Endothelial cell of umbilical vein (primary cell): Measurements from ENCODE around the gene SLC8A1. TPM values are rescaled to one million over a fixed set of nuclear protein-coding genes. Genes with fewer than 3 reads are reported as not detected.

Experiments
- BruUV-seq: library from RNA; stranded (reverse); fragments of 400-500 nt; replicated peaks from 2 replicates; lab custom pipeline; 2021; lab: Mats Ljungman, UMichigan
- CTCF ChIA-PET: fragments of 300-600, 350-600 bp; sonication (Branson Sonifier 250); formaldehyde crosslinking; loops from one replicate; lab custom pipeline; 2021; ENCODE audit warnings: antibody characterized with exemption, inconsistent platforms; lab: Charles Lee
- POLR2A ChIA-PET: fragments of 300-600, 350-600 bp; sonication (Branson Sonifier 250); formaldehyde crosslinking; loops from one replicate; lab custom pipeline; 2021; ENCODE audit warnings: antibody characterized with exemption, inconsistent platforms; lab: Charles Lee
- DNase-seq: peaks from one replicate; pipeline ENCODE4 v3.0.0-alpha.2; 2011; ENCODE audit warnings: low read depth, low spot score
- FAIRE-seq: peaks from 2 replicates; lab custom pipeline; 2011; peaks lifted over from hg19 to GRCh38; lab: Jason Lieb, UNC
- H2AFZ ChIP-seq: 2 replicates; pipeline ENCODE4 v1.6.0; 2012; ENCODE audit warnings: low read depth, low read length, control low read depth, inconsistent platforms
- H3K27ac ChIP-seq: 2 replicates; pipeline ENCODE4 v1.5.1; 2011; ENCODE audit warnings: low read depth, mild to moderate bottlenecking, control low read depth, low read length, moderate library complexity; ENCODE audit not compliant: insufficient read depth
- H3K27me3 ChIP-seq, 2 experiments: 2 replicates each; pipeline versions ENCODE4 v1.6.0 to v1.6.1; 2011; ENCODE audit warnings: low read length in 2 of 2, mixed read lengths in 1 of 2; ENCODE audit not compliant: control insufficient read depth in 2 of 2, insufficient read depth in 2 of 2
- H3K36me3 ChIP-seq, 2 experiments: 2 replicates in 1 of 2; 3 replicates in 1 of 2; pipeline ENCODE4 v1.5.1; 2011; ENCODE audit warnings: low read length in 2 of 2, mild to moderate bottlenecking in 1 of 2, moderate library complexity in 1 of 2; ENCODE audit not compliant: control insufficient read depth in 2 of 2, insufficient read depth in 2 of 2; ENCODE audit errors: extremely low read depth in 1 of 2
- H3K4me1 ChIP-seq: 3 replicates; pipeline ENCODE4 v1.5.1; 2011; ENCODE audit warnings: mild to moderate bottlenecking, low read length; ENCODE audit not compliant: control insufficient read depth, insufficient read depth; ENCODE audit errors: extremely low read depth
- H3K4me2 ChIP-seq: 2 replicates; pipeline ENCODE4 v1.6.1; 2011; ENCODE audit warnings: low read length, control low read depth, mixed read lengths; ENCODE audit not compliant: insufficient read depth
- H3K4me3 ChIP-seq, 3 experiments: fragments of 200-600 bp in 1 of 3; sonication (generic), shearing (Covaris generic) in 1 of 3; replicated peaks in 1 of 3; 2 replicates each; pipeline ENCODE4 v1.5.1; 2011 to 2016; ENCODE audit warnings: control low read depth in 3 of 3, low read length in 3 of 3, mild to moderate bottlenecking in 2 of 3, inconsistent platforms in 1 of 3, low read depth in 1 of 3, moderate library complexity in 1 of 3; ENCODE audit not compliant: insufficient read depth in 1 of 3
- H3K79me2 ChIP-seq: 2 replicates; pipeline ENCODE4 v1.6.0; 2012; ENCODE audit warnings: low read length, inconsistent platforms; ENCODE audit not compliant: control insufficient read depth, insufficient read depth
- H3K9ac ChIP-seq: replicated peaks from 2 replicates; pipeline ENCODE3; 2011; ENCODE audit warnings: low read length, control low read depth; ENCODE audit not compliant: insufficient read depth; ENCODE audit errors: extremely low read depth
- H3K9me1 ChIP-seq: replicated peaks from 3 replicates; pipeline ENCODE4 v1.6.0; 2011; ENCODE audit warnings: mild to moderate bottlenecking, low read length; ENCODE audit not compliant: control insufficient read depth, insufficient read depth; ENCODE audit errors: extremely low read depth
- H3K9me3 ChIP-seq: replicated peaks from 2 replicates; pipeline ENCODE4 v1.5.1; 2012; ENCODE audit warnings: low read length, inconsistent platforms; ENCODE audit not compliant: control insufficient read depth, insufficient read depth
- H4K20me1 ChIP-seq: replicated peaks from 2 replicates; pipeline ENCODE3; 2011; ENCODE audit warnings: mild to moderate bottlenecking, low read length; ENCODE audit not compliant: control insufficient read depth, insufficient read depth; ENCODE audit errors: extremely low read depth
- CTCF ChIP-seq, 2 donors: IDR thresholded peaks; 1 replicate in 1 of 2; 2 replicates in 1 of 2; pipeline ENCODE4 v1.5.1; 2011; ENCODE audit warnings: low read length in 2 of 2, mild to moderate bottlenecking in 2 of 2, moderate library complexity in 2 of 2, control low read depth in 1 of 2, inconsistent platforms in 1 of 2, low read depth in 1 of 2; ENCODE audit not compliant: insufficient read depth in 1 of 2; ENCODE audit errors: extremely low read depth in 1 of 2
- EZH2 ChIP-seq: IDR thresholded peaks from 2 replicates; pipeline ENCODE4 v1.6.1; 2012; ENCODE audit warnings: borderline replicate concordance, low read depth, mild to moderate bottlenecking, moderate library complexity, low read length, inconsistent platforms; ENCODE audit not compliant: severe bottlenecking
- FOS ChIP-seq: IDR thresholded peaks from 2 replicates; pipeline ENCODE4 v1.6.1; 2011; ENCODE audit warnings: mild to moderate bottlenecking, low read length, moderate library complexity, borderline replicate concordance; ENCODE audit not compliant: insufficient read depth
- GATA2 ChIP-seq: IDR thresholded peaks from 2 replicates; pipeline ENCODE4 v1.7.0; 2011; ENCODE audit warnings: low read depth, mild to moderate bottlenecking, moderate library complexity, mixed read lengths, low read length; ENCODE audit not compliant: insufficient read length, insufficient read depth
- JUN ChIP-seq: IDR thresholded peaks from 2 replicates; pipeline ENCODE4 v1.6.1; 2011; ENCODE audit warnings: borderline replicate concordance, low read depth; ENCODE audit not compliant: insufficient read length, insufficient read depth
- MAX ChIP-seq: IDR thresholded peaks from 2 replicates; pipeline ENCODE4 v1.6.1; 2011; ENCODE audit not compliant: insufficient read depth, insufficient read length
- MYC ChIP-seq: IDR thresholded peaks from one replicate; pipeline ENCODE4 v1.6.1; 2011; ENCODE audit warnings: mild to moderate bottlenecking, low read depth, low read length
- POLR2A ChIP-seq: IDR thresholded peaks from 2 replicates; pipeline ENCODE4 v1.6.1; 2012; ENCODE audit warnings: low read depth, mild to moderate bottlenecking, control low read depth, low read length
- POLR2AphosphoS5 ChIP-seq: IDR thresholded peaks from 2 replicates; pipeline ENCODE4 v1.6.1; 2012; ENCODE audit warnings: low read depth, mild to moderate bottlenecking, control low read depth, low read length, moderate library complexity; ENCODE audit not compliant: insufficient read depth
- dilution Hi-C: fragments of 300-500 bp; cut with MboI; formaldehyde crosslinking; loops from one replicate; pipeline ENCODE4 v1.15.0; 2019; ENCODE audit warnings: low sequenced_read_pairs; ENCODE audit not compliant: extremely low pct_ligation_motif_present
- intact Hi-C: fragments of 100-400 bp; cut with micrococcal nuclease; formaldehyde crosslinking; loops from one replicate; pipeline ENCODE4 v1.10.0; 2022
- polyA plus RNA-seq, 4 experiments: library from polyadenylated mRNA; depleted of rRNA in 3 of 4; stranded (reverse) in 3 of 4; unstranded in 1 of 4; fragments of >200 nt; gene quantifications; 2 replicates each; pipeline versions ENCODE4 v1.2.1 to v1.2.3, GENCODE V29; 2011 to 2012; ENCODE audit warnings: missing spikeins in 1 of 4
- total RNA-seq: library from RNA; stranded (reverse); gene quantifications from 2 replicates; pipeline ENCODE4 v1.2.3, GENCODE V29; 2021

Gene SLC8A1
- total and polyA plus RNA-seq, 2 donors (not counting 3 experiments of a cell fraction or from before 2014, with no cell fraction given): 0.19 to 1.8 TPM

DNA sequence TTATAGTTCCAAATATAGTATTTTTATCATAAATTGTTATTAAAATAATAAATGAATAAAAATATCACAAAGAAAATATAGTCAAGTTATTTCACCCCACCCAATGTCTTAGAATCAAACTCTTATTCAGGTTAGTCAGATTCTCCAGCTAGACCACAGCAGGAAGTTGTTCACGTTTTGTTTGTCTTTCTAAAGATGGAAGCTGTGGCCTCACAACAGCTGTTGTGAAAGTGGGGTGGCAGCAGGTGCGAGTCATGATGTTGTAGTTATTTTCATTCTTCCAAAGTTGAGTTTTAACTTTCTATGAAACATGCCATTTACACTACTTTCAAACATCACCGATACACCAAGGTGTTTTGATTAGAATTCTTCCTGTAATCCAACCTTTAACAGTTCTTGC is 272.9 kb downstream of the SLC8A1 start:
- Histone ChIP-seq H2AFZ (no peak overlapping the region), H3K4me3 (no peak overlapping the region), H3K27ac (no peak overlapping the region), H3K4me1 (no peaks in the 10 kb centered on the region), H3K9ac (no peak overlapping the region), H3K36me3 (no peaks in the 10 kb centered on the region), H3K4me2 (no peak overlapping the region), H3K27me3 (no peaks in the 10 kb centered on the region), H4K20me1 (no peaks in the 10 kb centered on the region), H3K79me2 (no peaks in the 10 kb centered on the region), H3K9me3 (no peaks in the 10 kb centered on the region), H3K9me1 (no peaks in the 10 kb centered on the region)
- no TSS peak for BruUV-seq
- no peak for FAIRE-seq
- dilution Hi-C loops (no loop called here), intact Hi-C loops (no loop called here)
- DNase-seq: no peak
- POLR2A ChIA-PET: no interaction called here
- TF ChIP-seq CTCF (IDR thresholded peaks at IDR 0.05; ENCODE audit: extremely low read depth in 1 of 2, insufficient read depth in 1 of 2, low read depth in 1 of 2, low read length in 2 of 2): no peak
- no peak for TF ChIP-seq POLR2A
- TF ChIP-seq GATA2: no peak
- TF ChIP-seq MAX: no peak
- TF ChIP-seq POLR2AphosphoS5: no peak
- no peak for TF ChIP-seq MYC
- TF ChIP-seq JUN: no peak
- no peak for TF ChIP-seq EZH2
- no peak for TF ChIP-seq FOS
- CTCF ChIA-PET: no interaction called here
